ENCODE measurements around the gene WSCD2. TPM values are rescaled to one million over a fixed set of nuclear protein-coding genes. Genes with fewer than 3 reads are reported as not detected.

Gene WSCD2
- total RNA-seq, 1 donor from 2014 or later, result 72.9 TPM

DNA sequence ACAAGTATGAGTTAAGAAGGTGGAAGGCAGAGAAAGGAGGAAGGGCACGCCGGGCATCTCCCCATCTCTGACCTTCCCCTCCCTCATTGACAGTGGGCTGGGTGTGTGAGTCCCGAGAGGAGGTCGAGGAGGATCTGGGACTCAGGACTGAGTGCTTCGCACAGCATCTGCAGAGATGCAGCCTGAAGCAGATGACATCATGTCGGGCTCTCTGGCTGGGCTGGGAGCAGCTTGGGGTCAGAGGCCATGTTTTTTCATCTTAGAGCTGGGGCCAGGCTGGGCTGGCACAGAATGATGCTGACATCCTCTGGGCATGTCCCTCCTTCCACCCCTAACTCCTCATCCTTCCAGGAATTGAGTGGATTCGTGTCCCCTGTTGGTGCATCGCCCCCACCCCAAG lies 166.6 kb downstream of the WSCD2 start:
- Mint-ChIP-seq H3K27me3 (peaks cover 21% of the 10 kb centered on the region), H3K9me3 (no peaks in the 10 kb centered on the region), H3K27ac (no peak overlapping the region), H3K4me3 (no peak overlapping the region), H3K36me3 (no peaks in the 10 kb centered on the region), H3K4me1 (ENCODE audit: unreplicated experiment) (peaks cover 11% of the 10 kb centered on the region)
- TF ChIP-seq, protein P1, sequence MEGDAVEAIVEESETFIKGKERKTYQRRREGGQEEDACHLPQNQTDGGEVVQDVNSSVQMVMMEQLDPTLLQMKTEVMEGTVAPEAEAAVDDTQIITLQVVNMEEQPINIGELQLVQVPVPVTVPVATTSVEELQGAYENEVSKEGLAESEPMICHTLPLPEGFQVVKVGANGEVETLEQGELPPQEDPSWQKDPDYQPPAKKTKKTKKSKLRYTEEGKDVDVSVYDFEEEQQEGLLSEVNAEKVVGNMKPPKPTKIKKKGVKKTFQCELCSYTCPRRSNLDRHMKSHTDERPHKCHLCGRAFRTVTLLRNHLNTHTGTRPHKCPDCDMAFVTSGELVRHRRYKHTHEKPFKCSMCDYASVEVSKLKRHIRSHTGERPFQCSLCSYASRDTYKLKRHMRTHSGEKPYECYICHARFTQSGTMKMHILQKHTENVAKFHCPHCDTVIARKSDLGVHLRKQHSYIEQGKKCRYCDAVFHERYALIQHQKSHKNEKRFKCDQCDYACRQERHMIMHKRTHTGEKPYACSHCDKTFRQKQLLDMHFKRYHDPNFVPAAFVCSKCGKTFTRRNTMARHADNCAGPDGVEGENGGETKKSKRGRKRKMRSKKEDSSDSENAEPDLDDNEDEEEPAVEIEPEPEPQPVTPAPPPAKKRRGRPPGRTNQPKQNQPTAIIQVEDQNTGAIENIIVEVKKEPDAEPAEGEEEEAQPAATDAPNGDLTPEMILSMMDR (conservative IDR thresholded peaks at IDR 0.05), result no peak
- no peak for DNase-seq (ENCODE audit: extremely low spot score, unreplicated experiment)

DNA sequence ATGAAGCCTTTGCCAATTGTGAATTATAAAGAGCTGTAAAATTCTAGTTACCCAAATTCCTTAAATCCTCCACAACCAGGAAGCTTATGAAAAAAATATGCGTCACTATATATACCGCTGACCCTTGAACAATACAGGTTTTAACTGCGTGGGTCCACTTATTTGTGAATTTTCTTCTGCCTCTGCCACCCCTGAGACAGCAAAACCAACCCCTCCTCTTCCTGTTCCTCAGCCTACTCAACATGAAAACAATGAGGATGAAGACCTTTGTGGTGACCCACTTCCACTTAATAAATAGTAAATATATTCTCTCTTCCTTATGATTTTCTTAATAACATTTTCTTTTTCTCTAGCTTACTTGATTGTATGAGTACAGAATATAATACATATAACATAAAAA lies 167.9 kb downstream of the WSCD2 start:
- Mint-ChIP-seq H3K36me3 (no peaks in the 10 kb centered on the region), H3K27ac (no peak overlapping the region), H3K9me3 (no peaks in the 10 kb centered on the region), H3K4me1 (ENCODE audit: unreplicated experiment) (peaks cover 15% of the 10 kb centered on the region), H3K27me3 (peaks cover 18% of the 10 kb centered on the region), H3K4me3 (no peak overlapping the region)
- TF ChIP-seq, protein P1 (conservative IDR thresholded peaks at IDR 0.05), result no peak
- DNase-seq (ENCODE audit: extremely low spot score, unreplicated experiment), result no peak

DNA sequence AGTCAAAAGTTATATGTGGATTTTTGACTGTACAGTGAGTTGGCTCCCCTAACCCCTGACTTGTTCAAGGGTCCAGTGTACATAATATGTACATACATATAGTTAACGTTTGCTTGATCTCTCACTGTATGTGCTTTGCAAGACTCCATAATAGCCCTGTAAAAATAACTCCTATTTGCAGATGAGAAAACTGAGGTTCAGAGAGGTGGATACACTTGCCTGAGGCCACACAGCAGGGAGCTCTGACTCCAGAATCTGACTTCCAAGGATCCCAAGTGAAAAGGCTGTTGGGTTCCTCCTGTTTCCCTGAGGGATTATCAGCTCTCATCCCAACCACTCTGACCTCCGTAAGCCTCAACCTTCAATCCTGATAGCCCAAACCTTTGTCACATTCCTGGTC lies 168.3 kb downstream of the WSCD2 start:
- no peak for DNase-seq (ENCODE audit: extremely low spot score, unreplicated experiment)
- no peak overlapping the region for H3K4me3 Mint-ChIP-seq
- H3K27ac Mint-ChIP-seq, result no peak overlapping the region
- H3K36me3 Mint-ChIP-seq, result no peaks in the 10 kb centered on the region
- TF ChIP-seq, protein P1 (conservative IDR thresholded peaks at IDR 0.05), result no peak
- peaks cover 20% of the 10 kb centered on the region for H3K4me1 Mint-ChIP-seq (ENCODE audit: unreplicated experiment)
- peaks cover 15% of the 10 kb centered on the region for H3K27me3 Mint-ChIP-seq
- H3K9me3 Mint-ChIP-seq, result no peaks in the 10 kb centered on the region

DNA sequence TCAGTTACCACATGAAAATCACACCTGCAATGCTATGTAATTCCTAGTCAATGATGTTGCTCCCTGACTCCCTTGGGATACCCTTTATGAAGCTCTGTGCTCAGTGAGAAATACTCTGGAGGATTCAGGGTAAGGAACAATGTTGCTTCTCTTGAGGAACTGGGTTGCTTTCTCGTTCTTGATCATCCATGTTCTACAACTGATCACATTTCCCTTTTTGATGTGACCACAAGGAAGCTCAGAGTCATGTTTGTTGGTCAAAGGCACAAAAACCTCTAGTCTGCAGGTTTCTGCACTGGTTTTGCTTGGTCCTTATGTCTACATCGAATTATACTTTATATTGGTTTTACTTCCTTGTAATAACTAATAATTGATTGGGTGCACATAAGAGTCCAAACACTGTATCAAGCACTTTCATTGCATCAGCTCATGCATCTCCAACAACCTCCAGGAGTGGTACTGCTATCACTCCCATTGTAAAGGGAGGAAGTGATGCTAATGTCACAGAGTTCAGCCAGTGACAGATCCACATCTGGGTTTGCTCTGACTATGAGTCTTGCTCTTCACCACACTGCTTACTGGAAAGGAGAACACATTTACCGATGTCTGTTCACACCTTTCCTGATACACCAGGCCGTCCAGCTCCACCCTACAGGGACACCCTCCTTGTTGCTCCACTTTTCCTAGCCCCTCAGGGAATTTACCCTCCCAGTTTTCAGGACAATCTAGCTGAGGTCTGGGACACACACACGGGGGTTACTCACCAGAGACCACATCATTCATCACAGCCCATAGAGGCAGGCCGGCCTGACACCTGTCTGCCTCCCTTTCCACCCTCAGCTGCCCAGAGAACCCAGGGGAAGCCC lies 169.0 kb downstream of the WSCD2 start:
- H3K4me3 Mint-ChIP-seq, result no peak overlapping the region
- peak overlapping the region; percentile 55 for H3K27ac Mint-ChIP-seq
- DNase-seq (ENCODE audit: extremely low spot score, unreplicated experiment), result no peak
- peaks cover 14% of the 10 kb centered on the region for H3K27me3 Mint-ChIP-seq
- H3K9me3 Mint-ChIP-seq, result no peaks in the 10 kb centered on the region
- H3K4me1 Mint-ChIP-seq (ENCODE audit: unreplicated experiment), result peaks cover 27% of the 10 kb centered on the region
- TF ChIP-seq, protein P1 (conservative IDR thresholded peaks at IDR 0.05), result no peak
- H3K36me3 Mint-ChIP-seq, result no peaks in the 10 kb centered on the region

DNA sequence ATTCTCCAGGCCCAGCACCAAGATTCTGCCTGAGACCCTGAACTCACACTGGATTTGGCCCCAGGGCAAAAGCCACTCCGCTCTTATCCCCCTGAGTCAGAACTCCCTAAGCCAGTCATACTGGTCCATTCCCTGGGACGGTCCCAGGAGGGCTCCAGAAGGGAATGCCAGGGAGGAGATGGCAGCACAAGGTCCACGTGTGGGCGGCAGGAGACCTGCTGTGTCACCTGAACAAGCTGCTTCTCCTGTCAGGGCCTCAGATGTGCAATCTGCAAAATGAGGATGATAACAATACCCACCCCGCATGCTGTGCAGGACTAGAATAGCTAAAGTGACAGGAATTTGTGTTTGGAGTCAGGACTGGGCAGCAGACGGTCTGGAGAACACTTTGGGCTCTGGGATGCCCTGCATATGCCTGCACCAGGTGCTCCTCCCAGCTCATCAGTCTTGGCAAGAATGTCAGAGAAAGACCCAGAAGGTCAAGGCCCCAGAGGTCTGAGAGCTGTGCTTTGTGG lies 169.7 kb downstream of the WSCD2 start:
- peaks cover 12% of the 10 kb centered on the region for H3K27me3 Mint-ChIP-seq
- TF ChIP-seq, protein P1 (conservative IDR thresholded peaks at IDR 0.05), result no peak
- H3K27ac Mint-ChIP-seq, result peak overlapping the region; percentile 55
- H3K36me3 Mint-ChIP-seq, result no peaks in the 10 kb centered on the region
- H3K9me3 Mint-ChIP-seq, result no peaks in the 10 kb centered on the region
- no peak overlapping the region for H3K4me3 Mint-ChIP-seq
- DNase-seq (ENCODE audit: extremely low spot score, unreplicated experiment), result no peak
- H3K4me1 Mint-ChIP-seq (ENCODE audit: unreplicated experiment), result peaks cover 33% of the 10 kb centered on the region

Measured in type B pancreatic cell (in vitro differentiated cells).